ENCODE data around the gene GDF15.
A peak's percentile ranks its signal among the peaks of the same experiment; 100 is the strongest.

Gene GDF15

DNA sequence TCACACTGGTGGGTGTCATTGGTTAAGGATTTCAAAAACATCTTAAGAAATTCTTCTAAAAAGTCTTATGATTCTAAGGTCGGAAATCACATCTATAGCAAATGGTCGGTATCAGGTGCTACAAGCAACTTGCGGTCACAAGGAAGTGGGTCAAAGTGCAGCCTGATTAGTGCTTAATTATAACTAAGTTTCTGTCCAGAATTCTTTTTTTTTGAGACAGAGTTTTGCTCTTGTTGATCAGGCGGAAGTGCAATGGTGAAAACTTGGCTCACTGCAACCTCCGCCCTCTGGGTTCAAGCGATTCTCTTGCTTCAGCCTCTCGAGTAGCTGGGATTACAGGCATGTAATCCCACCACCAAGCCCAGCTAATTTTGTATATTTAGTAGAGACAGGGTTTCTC is 1.2 kb upstream of the GDF15 start:
- Histone ChIP-seq H3K4me3 (ENCODE audit: low read depth, low read length) (no peak overlapping the region), H3K27ac (ENCODE audit: extremely low read depth, low read depth, low read length) (no peak overlapping the region), H3K36me3 (ENCODE audit: control insufficient read depth in 2 of 2, insufficient read depth in 1 of 2, low read length in 2 of 2) (no peaks in the 10 kb centered on the region), H3K4me1 (ENCODE audit: control insufficient read depth, insufficient read depth, low read length) (no peaks in the 10 kb centered on the region), H3K9me3 (ENCODE audit: control insufficient read depth, insufficient read depth, low read depth, low read length) (no peaks in the 10 kb centered on the region)
- TF ChIP-seq ZNF76 (tag by site-specific recombination; IDR thresholded peaks at IDR 0.05; ENCODE audit: borderline replicate concordance, low read depth): no peak
- no peak for TF ChIP-seq KLF9 (tag by site-specific recombination; IDR thresholded peaks at IDR 0.05; ENCODE audit: low read depth)
- no peak for TF ChIP-seq ZNF140 (tag by site-specific recombination; IDR thresholded peaks at IDR 0.05)
- TF ChIP-seq ZNF658 (tag by site-specific recombination; IDR thresholded peaks at IDR 0.05): no peak
- no peak for TF ChIP-seq ZNF239 (tag by site-specific recombination; IDR thresholded peaks at IDR 0.05)
- no peak for TF ChIP-seq MEIS1 (CRISPR knock-in tag; IDR thresholded peaks at IDR 0.05; ENCODE audit: borderline replicate concordance)
- TF ChIP-seq RBAK (tag by site-specific recombination; IDR thresholded peaks at IDR 0.05): no peak
- TF ChIP-seq ZNF624 (tag by site-specific recombination; IDR thresholded peaks at IDR 0.05): no peak
- no peak for TF ChIP-seq TRIM28 (IDR thresholded peaks at IDR 0.05; ENCODE audit: borderline replicate concordance, low read length)
- no peak for TF ChIP-seq KLF16 (tag by site-specific recombination; IDR thresholded peaks at IDR 0.05)
- no peak for TF ChIP-seq ZNF600 (tag by site-specific recombination; IDR thresholded peaks at IDR 0.05)
- TF ChIP-seq ZNF670 (tag by site-specific recombination; IDR thresholded peaks at IDR 0.05; ENCODE audit: low read depth): no peak
- TF ChIP-seq ZNF148 (tag by site-specific recombination; IDR thresholded peaks at IDR 0.05; ENCODE audit: borderline replicate concordance): no peak
- TF ChIP-seq ZFP41 (tag by site-specific recombination; IDR thresholded peaks at IDR 0.05; ENCODE audit: borderline replicate concordance): no peak
- TF ChIP-seq ZNF792 (tag by site-specific recombination; IDR thresholded peaks at IDR 0.05): no peak
- TF ChIP-seq ZNF2 (tag by site-specific recombination; IDR thresholded peaks at IDR 0.05): no peak
- ChIA-PET POLR2A (no interaction called here), CTCF (interaction anchor here (4.8 kb wide), 1 partner anchor 26 kb away, joined by 44 read pairs; no protein-coding TSS in a partner anchor)

DNA sequence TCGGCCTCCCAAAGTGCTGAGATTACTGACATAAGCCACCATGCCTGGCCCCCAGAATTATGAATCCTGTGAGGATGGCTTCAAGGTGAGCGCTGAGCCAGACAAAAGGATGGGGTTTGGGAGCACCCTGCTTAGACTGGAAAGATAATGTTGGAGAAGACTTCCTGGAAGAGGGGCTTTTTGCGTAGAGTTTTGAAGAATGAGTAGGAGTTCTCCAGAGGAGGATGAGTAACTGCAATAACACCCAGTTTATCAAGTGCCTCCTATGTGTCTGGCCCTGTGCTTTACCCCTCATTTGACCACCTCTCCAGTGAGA is 641 bp upstream of the GDF15 start:
- no peak overlapping the region for H3K4me3 ChIP-seq (ENCODE audit: low read depth, low read length)
- no peaks in the 10 kb centered on the region for H3K36me3 ChIP-seq (ENCODE audit: control insufficient read depth in 2 of 2, insufficient read depth in 1 of 2, low read length in 2 of 2)
- H3K4me1 ChIP-seq (ENCODE audit: control insufficient read depth, insufficient read depth, low read length): no peaks in the 10 kb centered on the region
- ChIA-PET POLR2A (no interaction called here), CTCF (interaction anchor here (0.5 to 5.6 kb wide), 12 partner anchors 15 to 676 kb away, joined by 3 to 68 read pairs (median 4); partner anchors contain the start of genes LRRC25 and SSBP4)
- no peak overlapping the region for H3K27ac ChIP-seq (ENCODE audit: extremely low read depth, low read depth, low read length)
- peak; percentile 96 for TF ChIP-seq ZFP3 (tag by site-specific recombination; IDR thresholded peaks at IDR 0.05; ENCODE audit: low read depth)
- no peak for TF ChIP-seq ZNF518A (tag by site-specific recombination; conservative IDR thresholded peaks at IDR 0.05; ENCODE audit: low read depth)
- H3K9me3 ChIP-seq (ENCODE audit: control insufficient read depth, insufficient read depth, low read depth, low read length): no peaks in the 10 kb centered on the region
